ENCODE data around the gene SLITRK4.

SLITRK4 gene

DNA sequence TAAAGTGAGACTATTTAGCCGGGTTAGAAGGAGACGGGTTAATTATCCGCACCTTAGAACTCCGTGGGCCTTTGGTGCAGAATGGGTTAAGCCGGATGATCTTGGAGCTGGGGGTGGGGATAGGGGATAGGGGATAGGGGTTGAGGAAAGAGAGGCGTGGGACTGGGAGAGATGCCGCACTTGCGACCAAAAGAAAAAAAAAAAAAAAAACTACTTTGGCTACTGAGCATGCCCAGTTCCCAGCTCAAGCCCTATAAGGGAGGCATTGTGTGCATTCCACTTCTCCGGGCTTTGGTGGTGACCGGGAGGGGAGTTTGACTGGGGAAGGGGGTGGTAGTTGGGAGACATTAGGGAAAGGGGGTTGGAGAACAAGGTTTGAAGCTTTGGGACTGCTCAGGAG is at the start of gene SLITRK4:
Gene SLITRK4 (minus strand): TSS at position 187 of the 400 bp plus-strand sequence. CDS start 4,993 bp downstream, outside the sequence.
- no peak for DNase-seq

DNA sequence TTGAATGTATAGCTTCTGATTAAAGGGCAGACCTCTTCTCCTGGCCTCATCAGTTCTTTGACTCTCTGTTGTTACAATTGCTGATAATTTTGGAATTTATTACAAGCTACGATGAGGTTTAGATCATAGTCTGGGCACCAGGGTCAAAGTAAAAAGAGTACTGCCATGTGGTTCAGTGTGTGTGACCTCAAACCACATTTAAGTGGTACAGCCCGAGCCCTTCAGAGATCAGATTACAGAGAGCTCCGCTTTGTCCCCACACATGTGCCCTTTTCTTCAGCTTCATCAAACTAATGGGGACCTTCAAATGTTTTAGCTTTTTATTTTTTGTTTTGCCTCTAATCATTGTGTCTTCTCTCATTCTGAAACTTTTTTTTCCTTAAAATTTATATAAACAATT is 47.6 kb upstream of the SLITRK4 start:
- no peak for DNase-seq

DNA sequence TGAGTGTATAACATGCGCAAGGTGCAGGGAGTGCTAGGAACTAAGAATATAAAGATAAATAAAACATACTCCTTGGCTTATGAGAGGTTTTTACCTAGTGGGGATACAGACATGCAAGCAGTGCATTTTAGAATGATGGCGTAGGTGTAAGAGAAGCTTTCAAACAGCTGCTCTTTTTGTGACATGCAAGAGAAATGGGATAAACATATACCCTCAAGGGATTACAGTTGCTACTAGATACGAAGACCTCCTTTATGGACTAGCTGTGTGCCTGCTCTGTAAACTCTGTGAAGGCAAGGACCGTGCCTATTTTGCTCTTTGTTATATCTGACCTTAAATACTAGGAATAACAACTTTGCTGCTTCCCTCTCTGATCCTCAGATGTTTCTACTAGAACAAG is 39.0 kb upstream of the SLITRK4 start:
- DNase-seq = no peak

GRCh38 chrX:143669395-143669794 is 33.5 kb upstream of the SLITRK4 start:
- no peak for DNase-seq

- no peak for DNase-seq
These were observed 28.4 kb upstream of the SLITRK4 start for GRCh38 chrX:143664302-143664701.

DNA sequence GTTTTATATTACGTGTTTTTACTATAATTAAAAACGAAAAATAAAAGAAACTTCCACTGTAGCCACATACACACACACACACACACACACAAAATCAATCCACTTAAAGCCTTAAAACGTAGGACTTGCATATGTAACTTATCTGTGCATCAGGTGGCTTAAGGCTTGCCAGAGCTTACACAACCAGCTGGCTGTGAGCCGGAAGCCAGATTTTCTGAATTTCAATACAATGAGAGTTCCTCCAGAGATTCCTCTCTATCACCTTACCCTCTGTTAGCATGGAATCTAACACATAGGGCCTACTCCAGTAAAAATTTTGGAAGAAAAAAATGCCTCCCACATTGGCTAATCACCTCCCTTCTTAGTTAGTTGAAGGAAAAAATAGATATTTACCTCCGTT is 27.9 kb upstream of the SLITRK4 start:
- DNase-seq = no peak

GRCh38 chrX:143661286-143661685 is 25.4 kb upstream of the SLITRK4 start:
- DNase-seq = no peak

DNA sequence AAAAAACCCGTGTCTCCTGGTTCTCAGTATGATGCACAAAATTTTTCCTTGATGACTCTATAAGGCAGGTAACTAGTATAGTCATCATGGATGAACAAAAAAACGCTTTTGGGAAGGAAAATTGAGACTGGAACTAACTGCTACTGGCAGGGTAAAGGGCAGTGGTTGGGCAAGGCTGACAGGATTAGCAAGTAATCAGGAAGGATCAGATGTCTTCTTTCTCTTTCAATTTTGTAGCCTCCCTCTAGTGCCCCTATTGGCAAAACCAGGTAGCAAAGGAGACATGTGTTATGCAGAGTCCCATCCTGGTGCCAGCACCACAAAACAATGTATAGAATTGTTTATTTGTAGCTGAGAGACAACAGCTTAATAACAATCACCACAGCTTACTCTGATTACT is 12.8 kb upstream of the SLITRK4 start:
- no peak for DNase-seq

GRCh38 chrX:143642426-143642825 is 6.5 kb upstream of the SLITRK4 start:
- DNase-seq = no peak

DNA sequence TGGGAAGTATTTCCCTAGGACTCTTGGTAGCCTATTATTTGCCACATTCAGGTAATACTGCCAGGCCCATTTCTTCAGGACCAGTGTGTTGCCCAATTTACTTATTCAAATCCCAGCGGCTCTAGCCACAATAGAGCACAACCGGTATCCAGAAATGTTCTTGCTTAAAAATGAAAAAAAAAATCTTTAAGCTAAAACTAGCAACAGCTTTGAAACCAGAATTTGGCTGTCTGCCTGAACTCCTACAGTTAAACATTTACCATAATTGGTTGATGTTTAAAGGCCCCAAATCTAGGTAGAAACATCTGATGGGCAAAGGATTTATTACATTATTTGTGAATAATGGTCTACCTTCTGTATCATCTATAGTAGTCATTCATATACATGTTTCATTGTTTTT is 930 bp upstream of the SLITRK4 start:
- no peak for DNase-seq

- DNase-seq = no peak
These were observed 1.0 kb downstream of the SLITRK4 start for GRCh38 chrX:143634663-143635455.

GRCh38 chrX:143634309-143634662 is 1.6 kb downstream of the SLITRK4 start:
- no peak for DNase-seq

DNA sequence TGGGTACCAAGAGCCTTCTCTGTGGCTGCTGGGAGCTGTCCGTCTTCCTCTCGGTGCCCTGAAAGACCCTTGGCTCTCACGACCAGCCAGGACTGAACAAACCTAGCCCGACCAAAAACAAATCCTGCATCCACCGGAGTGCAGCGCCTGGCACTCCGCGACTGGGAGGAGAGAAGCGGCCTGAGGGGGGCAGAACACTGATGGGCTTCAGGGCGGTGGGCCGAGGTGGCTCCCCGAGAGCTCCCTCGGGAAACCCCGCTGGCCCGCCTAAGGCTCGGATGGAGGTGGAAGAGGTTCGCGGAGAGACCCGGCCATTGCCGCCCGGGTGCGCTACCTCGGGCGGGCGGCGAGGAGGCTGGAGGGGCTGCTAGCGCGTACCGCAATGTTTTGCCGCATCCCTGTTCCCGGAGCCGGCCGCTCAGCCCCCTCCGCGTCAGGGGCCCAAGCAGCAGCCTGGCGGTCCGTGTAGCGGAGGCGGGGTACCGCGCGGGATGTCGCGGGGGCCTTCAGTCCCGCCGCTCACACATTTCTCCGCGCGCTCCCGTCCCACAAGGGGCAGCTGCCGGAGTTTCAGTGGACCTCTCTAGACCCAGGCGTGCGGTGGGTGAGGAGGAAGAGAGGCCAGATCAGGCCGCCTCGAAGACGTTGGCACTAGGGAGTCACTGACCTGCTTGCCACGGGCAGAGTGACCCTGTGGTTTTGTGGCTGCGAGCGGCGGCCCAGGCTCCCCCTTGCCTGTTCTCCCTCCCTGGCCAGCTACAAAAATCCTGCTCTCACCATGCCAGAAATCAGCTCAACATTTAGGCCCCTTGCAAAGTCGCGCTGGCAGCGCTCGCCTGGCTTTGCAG is 2.2 kb downstream of the SLITRK4 start:
- no peak for DNase-seq

- DNase-seq = peak; percentile 18
These were observed 3.1 kb downstream of the SLITRK4 start for GRCh38 chrX:143632625-143633410.

- DNase-seq = no peak
These were observed 12.2 kb downstream of the SLITRK4 start for GRCh38 chrX:143623657-143624056.

DNA sequence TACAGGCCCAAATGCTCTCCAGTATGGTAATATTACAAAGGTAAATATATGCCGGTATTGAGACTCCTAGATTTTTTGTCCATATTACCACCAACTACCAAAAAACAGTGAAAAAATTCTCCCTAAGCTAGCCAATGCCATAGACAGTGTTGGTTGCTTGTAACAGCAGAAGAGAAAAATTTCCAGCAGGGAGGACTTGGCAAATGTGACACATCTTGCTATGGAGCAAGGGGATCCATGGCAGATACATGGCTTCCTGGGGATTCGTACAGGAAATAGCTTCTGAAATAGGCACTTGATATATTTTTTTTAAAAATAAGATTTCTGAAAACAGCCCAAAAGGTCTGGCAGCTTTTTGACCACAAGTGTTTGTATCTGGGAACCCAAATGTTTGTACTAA is 14.6 kb downstream of the SLITRK4 start:
- no peak for DNase-seq

- no peak for DNase-seq
These were observed 20.1 kb downstream of the SLITRK4 start for GRCh38 chrX:143615851-143616250.

- no peak for DNase-seq
These were observed 34.1 kb downstream of the SLITRK4 start for GRCh38 chrX:143601809-143602208.

DNA sequence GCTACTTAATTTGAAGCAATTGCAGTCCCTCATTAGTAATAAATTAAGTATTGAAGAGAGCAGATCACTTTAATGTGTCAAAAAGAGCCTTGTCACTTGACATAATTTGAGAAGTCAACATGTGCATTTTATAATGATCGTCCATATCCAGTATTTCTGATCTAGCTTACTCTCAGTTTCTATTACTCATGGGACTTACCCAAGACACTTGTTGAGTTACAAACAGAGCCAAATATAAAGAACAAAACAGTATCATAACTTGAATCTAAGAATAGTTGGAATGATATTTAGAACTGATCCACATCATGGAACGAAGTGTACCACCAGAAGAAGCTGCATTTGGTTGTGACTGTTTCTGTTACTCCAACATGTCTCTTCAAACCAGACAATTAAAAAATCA is 54.7 kb downstream of the SLITRK4 start:
- no peak for DNase-seq

DNA sequence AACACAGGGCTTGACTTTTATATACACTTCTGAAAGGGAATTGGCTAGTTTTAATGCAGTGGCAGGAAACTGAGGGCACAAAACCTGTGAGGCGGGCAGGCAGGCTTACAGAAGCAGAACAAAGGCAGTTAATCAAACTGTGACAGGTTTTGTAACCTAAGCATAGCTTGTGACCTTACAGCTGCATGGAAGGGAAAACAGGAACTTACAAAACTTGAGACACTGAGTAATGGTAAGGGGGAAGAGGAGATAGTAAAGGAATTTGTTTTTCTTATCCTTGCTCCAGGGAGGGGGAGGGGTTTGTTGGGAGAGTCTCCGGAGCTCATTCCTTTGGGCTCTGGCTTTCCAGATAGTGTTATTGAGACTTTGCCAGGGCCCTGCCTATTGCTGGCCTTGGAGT is 55.6 kb downstream of the SLITRK4 start:
- DNase-seq = no peak

All from CD4-positive, alpha-beta T cell treated with Interleukin-15 for 1 hour (primary cell).